ENCODE measurements around the gene NOTCH2.
"Not testable (repeated sequence)": the region's sequence is repeated elsewhere in the genome, so short reads cannot be mapped to it uniquely, and the experiment has no call there.

Gene NOTCH2

GRCh38 chr1:120069067-120069919, at the start of gene NOTCH2:
Gene NOTCH2, minus strand, starts transcription at chr1:120069662. Its CDS starts 256 bp downstream, at chr1:120069406.
- peak; percentile 2 for DNase-seq

- DNase-seq = peak; percentile 57
These were observed 48.1 kb upstream of the NOTCH2 start for GRCh38 chr1:120117371-120118177.

GRCh38 chr1:120116094-120116493, 46.6 kb upstream of the NOTCH2 start:
- peak; percentile 74 for DNase-seq

- DNase-seq = not testable (repeated sequence)
These were observed 43.7 kb upstream of the NOTCH2 start for GRCh38 chr1:120113134-120113533.

- not testable (repeated sequence) for DNase-seq
These were observed 42.8 kb upstream of the NOTCH2 start for GRCh38 chr1:120112212-120112611.

GRCh38 chr1:120111771-120112170, 42.3 kb upstream of the NOTCH2 start:
- DNase-seq = not testable (repeated sequence)

- not testable (repeated sequence) for DNase-seq
These were observed 41.5 kb upstream of the NOTCH2 start for GRCh38 chr1:120111008-120111407.

GRCh38 chr1:120109656-120110055, 40.2 kb upstream of the NOTCH2 start:
- DNase-seq = not testable (repeated sequence)

- DNase-seq = not testable (repeated sequence)
These were observed 39.7 kb upstream of the NOTCH2 start for GRCh38 chr1:120109180-120109579.

GRCh38 chr1:120105288-120105687, 35.8 kb upstream of the NOTCH2 start:
- not testable (repeated sequence) for DNase-seq

GRCh38 chr1:120103768-120104167, 34.3 kb upstream of the NOTCH2 start:
- DNase-seq = not testable (repeated sequence)

GRCh38 chr1:120101593-120101992, 32.1 kb upstream of the NOTCH2 start:
- not testable (repeated sequence) for DNase-seq

- not testable (repeated sequence) for DNase-seq
These were observed 31.1 kb upstream of the NOTCH2 start for GRCh38 chr1:120100590-120100989.

GRCh38 chr1:120098986-120099759, 29.7 kb upstream of the NOTCH2 start:
- not testable (repeated sequence) for DNase-seq

- not testable (repeated sequence) for DNase-seq
These were observed 27.6 kb upstream of the NOTCH2 start for GRCh38 chr1:120096981-120097545.

- not testable (repeated sequence) for DNase-seq
These were observed 24.2 kb upstream of the NOTCH2 start for GRCh38 chr1:120093548-120094181.

GRCh38 chr1:120092232-120093218, 23.1 kb upstream of the NOTCH2 start:
- DNase-seq = not testable (repeated sequence)

GRCh38 chr1:120090830-120091229, 21.4 kb upstream of the NOTCH2 start:
- not testable (repeated sequence) for DNase-seq

GRCh38 chr1:120087959-120088358, 18.5 kb upstream of the NOTCH2 start:
- DNase-seq = peak; percentile 63

- not testable (repeated sequence) for DNase-seq
These were observed 405 bp upstream of the NOTCH2 start for GRCh38 chr1:120069920-120070214.

GRCh38 chr1:120068683-120069066, 787 bp downstream of the NOTCH2 start:
- not testable (repeated sequence) for DNase-seq
